Cardiac fibroblast (primary cell): ENCODE results near the gene CHRM3.
A peak's percentile ranks its signal among the peaks of the same experiment; 100 is the strongest.

Source experiments
- DNase-seq, 2 donors: peaks; one replicate each; pipeline versions ENCODE4 v3.0.0 to v3.0.0-alpha.2; 2010; ENCODE audit warnings: low read depth in 2 of 2
- H3K4me3 ChIP-seq, 2 donors: replicated peaks in 1 of 2; 1 replicate in 1 of 2; 2 replicates in 1 of 2; pipeline ENCODE4 v1.5.1; 2011; ENCODE audit warnings: low read depth in 2 of 2, low read length in 2 of 2, mild to moderate bottlenecking in 2 of 2, moderate library complexity in 1 of 2
- TF ChIP-seq, protein P1 (sequence below): IDR thresholded peaks from one replicate; pipeline ENCODE4 v1.5.1; 2011; ENCODE audit warnings: low read depth, mild to moderate bottlenecking, low read length, inconsistent platforms

CHRM3 gene

DNA sequence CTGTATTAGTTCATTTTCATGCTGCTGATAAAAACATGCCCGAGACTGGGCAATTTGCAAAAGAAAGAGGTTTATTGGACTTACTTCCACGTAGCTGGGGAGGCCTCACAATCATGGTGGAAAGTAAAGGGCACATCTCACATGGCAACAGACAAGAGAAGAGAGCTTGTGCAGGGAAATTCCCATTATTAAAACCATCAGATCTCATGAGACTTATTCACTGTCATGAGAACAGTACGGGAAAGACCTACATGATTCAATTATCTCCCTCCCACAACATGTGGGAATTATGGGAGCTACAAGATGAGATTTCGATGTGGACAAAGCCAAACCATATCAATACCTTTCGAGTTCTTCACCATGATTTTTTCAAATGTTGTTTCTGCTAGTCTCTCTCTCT, 3.7 kb upstream of the CHRM3 start:
- TF ChIP-seq, protein P1, sequence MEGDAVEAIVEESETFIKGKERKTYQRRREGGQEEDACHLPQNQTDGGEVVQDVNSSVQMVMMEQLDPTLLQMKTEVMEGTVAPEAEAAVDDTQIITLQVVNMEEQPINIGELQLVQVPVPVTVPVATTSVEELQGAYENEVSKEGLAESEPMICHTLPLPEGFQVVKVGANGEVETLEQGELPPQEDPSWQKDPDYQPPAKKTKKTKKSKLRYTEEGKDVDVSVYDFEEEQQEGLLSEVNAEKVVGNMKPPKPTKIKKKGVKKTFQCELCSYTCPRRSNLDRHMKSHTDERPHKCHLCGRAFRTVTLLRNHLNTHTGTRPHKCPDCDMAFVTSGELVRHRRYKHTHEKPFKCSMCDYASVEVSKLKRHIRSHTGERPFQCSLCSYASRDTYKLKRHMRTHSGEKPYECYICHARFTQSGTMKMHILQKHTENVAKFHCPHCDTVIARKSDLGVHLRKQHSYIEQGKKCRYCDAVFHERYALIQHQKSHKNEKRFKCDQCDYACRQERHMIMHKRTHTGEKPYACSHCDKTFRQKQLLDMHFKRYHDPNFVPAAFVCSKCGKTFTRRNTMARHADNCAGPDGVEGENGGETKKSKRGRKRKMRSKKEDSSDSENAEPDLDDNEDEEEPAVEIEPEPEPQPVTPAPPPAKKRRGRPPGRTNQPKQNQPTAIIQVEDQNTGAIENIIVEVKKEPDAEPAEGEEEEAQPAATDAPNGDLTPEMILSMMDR = no peak
- H3K4me3 ChIP-seq = no peak overlapping the region
- no peak for DNase-seq

DNA sequence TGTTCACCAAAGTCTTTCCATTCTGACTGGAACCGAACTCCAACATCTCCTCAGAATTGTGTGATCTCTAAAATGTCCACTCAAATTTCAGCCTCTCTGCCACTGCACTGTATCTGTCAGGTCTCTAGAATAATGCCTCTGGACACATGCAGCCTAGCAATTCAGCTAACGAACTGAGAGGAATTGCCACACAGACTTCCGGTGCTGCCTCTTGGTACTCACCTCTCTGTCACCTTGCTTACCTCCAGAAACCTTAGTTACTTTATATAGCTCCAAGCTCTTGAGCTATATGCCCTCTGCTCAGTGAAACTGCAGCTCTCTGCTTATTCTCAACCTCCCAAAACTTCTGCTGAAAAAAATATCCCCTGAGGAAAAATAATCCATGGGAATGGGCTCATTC, 2.7 kb upstream of the CHRM3 start:
- no peak overlapping the region for H3K4me3 ChIP-seq
- no peak for DNase-seq
- TF ChIP-seq, protein P1 = no peak

DNA sequence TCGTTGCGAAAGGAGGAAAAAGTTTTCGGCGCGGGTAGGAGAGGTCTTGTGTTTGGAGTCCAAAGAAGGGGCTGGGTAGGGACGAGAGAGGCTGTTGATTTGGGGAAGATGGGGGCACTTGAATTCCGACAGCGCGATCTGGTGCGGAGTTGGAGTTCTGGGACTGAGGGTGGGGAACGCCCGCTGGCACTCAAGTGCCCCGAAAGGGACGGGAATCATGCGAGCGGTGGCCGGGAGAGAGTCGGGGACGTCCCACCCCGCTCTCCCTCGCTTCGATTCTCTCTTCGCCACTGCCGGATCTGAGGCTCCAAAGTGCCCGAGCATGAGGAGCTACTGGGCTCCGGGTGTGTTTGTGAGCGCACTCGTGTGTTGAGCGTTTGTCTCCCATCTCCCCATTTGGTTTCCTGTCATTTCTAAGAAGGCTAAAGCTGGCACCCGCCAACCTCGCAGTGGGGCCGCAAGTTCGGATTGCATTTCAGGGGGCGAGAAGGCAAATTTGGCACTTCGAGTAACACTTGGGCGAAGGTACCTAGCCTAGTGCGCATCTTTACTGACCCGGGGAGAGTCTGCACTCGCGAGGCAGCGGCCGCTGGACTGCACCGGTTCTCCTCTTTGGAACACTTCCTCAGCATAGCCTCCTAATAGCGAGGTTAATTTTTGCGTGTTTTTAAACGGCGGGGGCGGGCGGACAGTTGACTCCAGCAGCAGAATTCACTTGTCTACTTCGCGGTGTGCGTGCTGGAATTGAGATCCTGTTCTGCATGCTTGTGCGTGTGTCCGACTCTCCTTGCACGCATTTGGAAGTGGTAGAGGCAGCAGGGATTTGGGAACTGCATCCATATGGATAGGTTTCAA, 1.2 kb downstream of the CHRM3 start:
- peak in 1 of 2 donors; percentile 1 for DNase-seq
- H3K4me3 ChIP-seq = no peak overlapping the region
- TF ChIP-seq, protein P1 = no peak

DNA sequence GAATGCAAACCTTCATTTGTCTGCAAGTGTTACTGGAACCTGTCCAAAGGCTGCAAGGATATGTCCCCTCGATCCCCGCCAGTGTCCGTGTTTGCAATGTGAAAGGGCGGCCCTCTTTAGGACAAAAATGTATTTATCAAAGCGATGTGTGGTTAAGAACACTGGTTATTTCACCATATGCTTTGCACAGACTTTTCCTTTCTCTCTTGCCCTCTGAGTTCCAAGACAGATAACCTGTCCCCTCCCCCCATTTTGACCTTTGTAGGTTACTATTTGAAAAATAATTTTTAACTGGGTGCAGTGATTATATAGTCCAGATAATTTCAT, 1.8 kb downstream of the CHRM3 start:
- DNase-seq = no peak
- no peak overlapping the region for H3K4me3 ChIP-seq
- TF ChIP-seq, protein P1 = no peak

DNA sequence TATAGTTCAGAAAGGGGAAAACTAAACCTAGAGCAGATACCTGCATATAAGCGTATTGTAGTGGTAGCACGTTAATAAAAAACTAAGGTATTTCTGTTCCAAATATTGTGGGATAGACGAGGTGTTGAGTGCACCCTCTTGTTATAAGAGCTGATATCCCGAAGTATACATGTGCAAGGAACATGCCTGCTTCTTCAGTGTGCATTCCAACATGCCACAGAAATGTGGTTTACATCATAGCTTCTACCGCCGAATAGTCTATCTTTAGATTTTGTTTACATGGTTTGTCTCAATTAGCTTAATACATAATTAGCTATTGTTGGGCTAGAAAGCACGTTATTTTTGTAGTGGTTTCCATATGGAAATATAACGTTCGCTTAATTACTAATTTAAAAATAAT, 2.2 kb downstream of the CHRM3 start:
- H3K4me3 ChIP-seq = no peak overlapping the region
- TF ChIP-seq, protein P1 = no peak
- no peak for DNase-seq

DNA sequence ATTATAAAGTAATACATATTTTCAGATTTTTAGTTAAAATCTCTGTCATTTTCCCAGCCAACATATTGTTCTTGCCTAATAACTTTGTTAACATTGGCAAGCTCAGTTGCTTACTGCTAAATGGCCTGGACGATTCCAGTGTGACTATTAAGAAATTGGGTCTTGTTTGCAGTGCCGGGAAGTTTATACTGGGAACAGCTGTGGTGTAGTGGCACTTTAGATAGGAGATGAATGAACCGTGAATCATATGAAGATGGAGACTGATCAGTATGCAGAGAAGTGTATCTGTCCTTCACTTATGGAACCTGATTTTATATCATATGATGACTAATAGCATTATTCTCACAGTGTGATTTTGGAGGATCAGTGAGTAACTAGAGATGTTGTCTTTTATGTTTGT, 3.3 kb downstream of the CHRM3 start:
- no peak overlapping the region for H3K4me3 ChIP-seq
- TF ChIP-seq, protein P1 = no peak
- DNase-seq = no peak

DNA sequence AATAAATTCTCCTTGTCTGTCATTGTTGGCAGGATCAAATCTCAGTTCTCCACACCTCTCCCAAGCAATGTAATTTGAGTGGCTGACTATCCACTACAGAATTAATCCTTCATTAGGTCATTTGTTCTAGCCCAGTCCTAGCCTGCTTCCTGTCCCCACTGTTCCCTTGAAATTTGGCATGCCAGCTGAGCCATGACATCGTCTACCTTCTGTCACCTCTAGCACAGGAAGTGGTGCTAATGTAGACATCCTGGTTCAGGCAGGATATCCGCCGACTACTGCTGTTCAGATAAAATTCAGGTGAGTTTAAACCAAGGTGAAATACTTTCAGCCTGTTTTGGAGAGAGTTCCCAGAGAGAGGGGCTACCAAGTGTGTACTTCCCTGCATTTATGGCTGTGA, 5.9 kb downstream of the CHRM3 start:
- TF ChIP-seq, protein P1 = no peak
- DNase-seq = no peak
- no peak overlapping the region for H3K4me3 ChIP-seq
